Vagina (tissue), 2 donors: ENCODE results near the gene MGMT.

Experiments used
- POLR2A ChIP-seq, 2 donors: fragments of 450-650 bp; IDR thresholded peaks; one replicate each; pipeline ENCODE4 v1.6.1; 2017; ENCODE audit warnings: antibody characterized with exemption in 2 of 2, mild to moderate bottlenecking in 2 of 2, moderate library complexity in 2 of 2
- TF ChIP-seq, protein P1 (sequence below), 3 experiments: fragments of 450-650 bp in 2 of 3; fragments of 200-600 bp in 1 of 3; sonication (generic) in 1 of 3; IDR thresholded peaks; one replicate each; pipeline ENCODE4 v1.5.1; 2017 to 2019; ENCODE audit warnings: antibody characterized with exemption in 3 of 3, mild to moderate bottlenecking in 2 of 3, moderate library complexity in 2 of 3

DNA sequence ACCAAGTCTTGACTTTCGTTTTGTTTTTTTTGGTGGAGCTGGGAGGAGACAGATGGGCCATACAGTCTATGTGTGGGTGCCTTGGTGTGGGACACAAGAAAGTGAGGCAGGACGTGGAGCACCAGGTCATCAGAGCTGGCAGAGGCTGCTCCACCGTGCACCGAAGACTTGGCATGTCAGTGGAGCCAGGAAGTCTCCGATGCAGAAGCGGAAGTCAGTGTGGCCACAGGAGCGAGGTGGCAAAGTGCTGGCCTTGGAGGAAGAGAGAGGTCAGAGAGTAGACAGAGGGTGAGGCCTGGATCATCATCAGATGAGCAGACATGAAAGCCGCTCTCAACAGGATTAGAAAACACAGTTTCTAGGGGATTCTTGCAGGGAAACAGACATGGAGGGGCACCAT is 116.8 kb downstream of the MGMT start:
- no peak for TF ChIP-seq POLR2A (IDR thresholded peaks at IDR 0.05)
- TF ChIP-seq, protein P1, sequence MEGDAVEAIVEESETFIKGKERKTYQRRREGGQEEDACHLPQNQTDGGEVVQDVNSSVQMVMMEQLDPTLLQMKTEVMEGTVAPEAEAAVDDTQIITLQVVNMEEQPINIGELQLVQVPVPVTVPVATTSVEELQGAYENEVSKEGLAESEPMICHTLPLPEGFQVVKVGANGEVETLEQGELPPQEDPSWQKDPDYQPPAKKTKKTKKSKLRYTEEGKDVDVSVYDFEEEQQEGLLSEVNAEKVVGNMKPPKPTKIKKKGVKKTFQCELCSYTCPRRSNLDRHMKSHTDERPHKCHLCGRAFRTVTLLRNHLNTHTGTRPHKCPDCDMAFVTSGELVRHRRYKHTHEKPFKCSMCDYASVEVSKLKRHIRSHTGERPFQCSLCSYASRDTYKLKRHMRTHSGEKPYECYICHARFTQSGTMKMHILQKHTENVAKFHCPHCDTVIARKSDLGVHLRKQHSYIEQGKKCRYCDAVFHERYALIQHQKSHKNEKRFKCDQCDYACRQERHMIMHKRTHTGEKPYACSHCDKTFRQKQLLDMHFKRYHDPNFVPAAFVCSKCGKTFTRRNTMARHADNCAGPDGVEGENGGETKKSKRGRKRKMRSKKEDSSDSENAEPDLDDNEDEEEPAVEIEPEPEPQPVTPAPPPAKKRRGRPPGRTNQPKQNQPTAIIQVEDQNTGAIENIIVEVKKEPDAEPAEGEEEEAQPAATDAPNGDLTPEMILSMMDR (IDR thresholded peaks at IDR 0.05) = no peak
